Measurements from ENCODE around the gene ARHGAP24. TPM values are rescaled to one million over a fixed set of nuclear protein-coding genes. Genes with fewer than 3 reads are reported as not detected.

ARHGAP24 gene
- total and polyA plus RNA-seq, 5 experiments from 2014 or later = 4.4 to 7.3 TPM; not detected in 3

GRCh38 chr4:85760511-85760910 lies 285.6 kb downstream of the ARHGAP24 start:
- POLR2A ChIA-PET = no interaction called here
- Mint-ChIP-seq H3K27ac (no peak overlapping the region), H3K36me3 (no peaks in the 10 kb centered on the region), H3K4me3 (no peak overlapping the region), H3K9me3 (peaks cover 0 to 4% (median 0%) of the 10 kb centered on the region in 9 donors), H3K4me1 (no peaks in the 10 kb centered on the region), H3K27me3 (no peaks in the 10 kb centered on the region)
- DNase-seq (no peak), ATAC-seq (no peak)

DNA sequence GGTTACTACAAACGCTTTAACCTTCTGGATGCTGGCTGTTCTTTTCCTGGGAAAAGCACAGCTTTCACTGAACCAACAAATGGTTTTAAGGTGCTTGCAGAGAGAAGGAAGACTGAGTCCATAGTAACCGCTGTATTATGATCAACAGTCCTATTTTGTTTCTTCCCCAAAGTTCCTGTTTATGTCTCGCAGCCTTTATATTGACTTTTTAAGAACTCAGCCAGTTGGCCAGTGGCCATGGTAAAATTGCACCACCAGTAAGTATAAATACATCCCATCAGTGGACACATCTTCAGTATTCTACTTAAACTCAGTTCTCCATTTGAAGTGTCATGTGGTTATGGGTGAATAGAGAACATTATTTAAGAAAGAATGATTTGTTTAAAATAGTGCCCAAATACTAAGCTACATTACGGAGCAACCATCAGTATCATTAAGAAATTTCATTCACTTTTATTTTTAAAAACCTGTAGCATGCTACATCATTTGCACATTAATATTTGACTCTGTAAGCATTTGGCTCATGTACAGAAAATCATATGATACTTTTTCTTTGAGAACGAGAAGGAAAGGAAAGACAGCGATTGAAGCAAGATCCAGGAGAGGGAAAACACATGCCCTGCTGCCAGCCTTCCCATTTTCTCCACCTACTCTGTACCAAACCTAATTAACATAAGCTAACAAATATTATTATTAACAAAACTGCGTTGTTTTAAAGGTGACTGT lies 287.0 kb downstream of the ARHGAP24 start:
- Mint-ChIP-seq H3K4me3 (no peak overlapping the region), H3K27me3 (no peaks in the 10 kb centered on the region), H3K36me3 (no peaks in the 10 kb centered on the region), H3K27ac (no peak overlapping the region), H3K4me1 (no peaks in the 10 kb centered on the region), H3K9me3 (no peaks in the 10 kb centered on the region)
- ATAC-seq = no peak
- POLR2A ChIA-PET = no interaction called here
- no peak for DNase-seq

- no peaks in the 10 kb centered on the region for H3K4me1 Mint-ChIP-seq
- H3K27me3 Mint-ChIP-seq = no peaks in the 10 kb centered on the region
- POLR2A ChIA-PET = no interaction called here
- no peak overlapping the region for H3K27ac Mint-ChIP-seq
- DNase-seq (no peak), ATAC-seq (no peak)
- no peaks in the 10 kb centered on the region for H3K36me3 Mint-ChIP-seq
- no peak overlapping the region for H3K4me3 Mint-ChIP-seq
- H3K9me3 Mint-ChIP-seq = no peaks in the 10 kb centered on the region
Measured at GRCh38 chr4:85762529-85762871, 287.6 kb downstream of the ARHGAP24 start.

DNA sequence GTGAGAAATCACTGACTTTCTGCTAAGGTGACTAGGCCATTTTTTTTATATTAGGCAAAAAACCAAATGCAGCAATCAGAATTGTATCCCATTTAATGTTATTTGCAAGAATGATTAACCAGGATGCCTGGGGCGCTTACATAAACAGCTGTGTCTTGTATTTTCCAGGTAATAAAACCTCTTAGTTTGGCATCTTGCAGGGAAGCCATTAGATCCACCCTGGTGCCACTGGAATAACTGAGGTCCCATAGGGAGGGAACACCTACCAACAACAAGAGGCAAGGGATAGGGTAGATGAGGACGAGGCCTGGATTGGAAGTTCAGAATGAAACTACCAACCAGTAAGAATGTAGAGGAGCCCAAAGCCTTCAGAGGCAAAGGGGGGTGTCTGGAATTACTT lies 288.3 kb downstream of the ARHGAP24 start:
- H3K27me3 Mint-ChIP-seq = no peaks in the 10 kb centered on the region
- H3K4me3 Mint-ChIP-seq = no peak overlapping the region
- H3K4me1 Mint-ChIP-seq = no peaks in the 10 kb centered on the region
- no peak for ATAC-seq
- POLR2A ChIA-PET = no interaction called here
- H3K27ac Mint-ChIP-seq = no peak overlapping the region
- H3K9me3 Mint-ChIP-seq = no peaks in the 10 kb centered on the region
- no peaks in the 10 kb centered on the region for H3K36me3 Mint-ChIP-seq
- no peak for DNase-seq

GRCh38 chr4:85767649-85768048 lies 292.7 kb downstream of the ARHGAP24 start:
- no peak overlapping the region for H3K4me3 Mint-ChIP-seq
- H3K27ac Mint-ChIP-seq = no peak overlapping the region
- DNase-seq = no peak
- ATAC-seq = no peak
- POLR2A ChIA-PET = no interaction called here
- peaks cover 0 to 2% (median 0%) of the 10 kb centered on the region in 9 donors for H3K9me3 Mint-ChIP-seq
- H3K4me1 Mint-ChIP-seq = no peaks in the 10 kb centered on the region
- H3K36me3 Mint-ChIP-seq = no peaks in the 10 kb centered on the region
- no peaks in the 10 kb centered on the region for H3K27me3 Mint-ChIP-seq

DNA sequence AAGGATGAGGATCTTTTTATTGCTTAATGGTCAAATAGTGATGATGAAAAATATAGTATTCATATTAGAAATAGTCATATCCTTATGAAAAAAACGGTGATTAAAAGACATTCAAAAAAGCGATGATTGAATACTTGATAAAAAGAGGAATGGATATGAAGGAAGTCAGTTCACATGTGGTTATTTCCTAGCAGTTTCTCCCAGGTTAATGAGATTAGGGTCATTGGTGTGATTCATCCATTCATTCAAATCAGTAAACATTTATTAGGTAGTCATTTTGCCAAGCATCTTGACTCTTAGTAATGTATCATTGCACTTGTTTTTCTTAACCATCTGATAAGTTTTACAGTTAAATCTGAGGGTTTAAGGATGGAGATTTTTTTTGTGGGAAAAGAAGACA lies 294.1 kb downstream of the ARHGAP24 start:
- Mint-ChIP-seq H3K9me3 (peaks cover 0 to 5% (median 0%) of the 10 kb centered on the region in 9 donors), H3K4me3 (no peak overlapping the region), H3K27ac (no peak overlapping the region), H3K4me1 (no peaks in the 10 kb centered on the region), H3K27me3 (no peaks in the 10 kb centered on the region), H3K36me3 (no peaks in the 10 kb centered on the region)
- ATAC-seq (no peak), DNase-seq (no peak)
- POLR2A ChIA-PET = no interaction called here

- H3K36me3 Mint-ChIP-seq = no peaks in the 10 kb centered on the region
Measured at GRCh38 chr4:85772470-85772869, 297.5 kb downstream of the ARHGAP24 start.

DNA sequence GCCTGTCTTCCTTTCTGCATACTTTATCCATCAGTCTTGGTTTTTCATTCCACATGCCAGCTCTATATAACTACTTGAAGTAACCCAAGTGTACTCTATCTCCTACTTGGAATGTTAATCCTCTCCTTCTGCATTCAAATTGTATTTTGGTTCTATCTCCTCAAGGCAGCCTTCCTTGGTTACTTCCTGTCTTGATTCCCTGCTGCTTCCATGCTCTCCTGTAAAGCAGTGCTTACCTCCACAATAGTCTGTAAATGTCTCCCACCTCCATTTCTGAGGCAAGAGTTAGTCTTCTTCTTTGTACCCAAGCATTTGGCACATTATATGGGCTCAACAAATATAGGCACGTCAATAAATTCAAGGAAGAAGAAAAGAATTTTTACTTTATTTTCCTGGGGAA lies 298.4 kb downstream of the ARHGAP24 start:
- POLR2A ChIA-PET = no interaction called here
- no peak for ATAC-seq
- H3K27me3 Mint-ChIP-seq = peaks cover 0 to 4% (median 0%) of the 10 kb centered on the region in 5 donors
- no peak overlapping the region for H3K27ac Mint-ChIP-seq
- H3K9me3 Mint-ChIP-seq = peaks cover 0 to 13% (median 0%) of the 10 kb centered on the region in 9 donors
- peaks cover 0 to 3% (median 0%) of the 10 kb centered on the region in 4 donors for H3K4me1 Mint-ChIP-seq
- DNase-seq = no peak
- no peaks in the 10 kb centered on the region for H3K36me3 Mint-ChIP-seq
- H3K4me3 Mint-ChIP-seq = no peak overlapping the region

More at GRCh38 chr4:85772470-85772869, 297.5 kb downstream of the ARHGAP24 start:
- peaks cover 0 to 4% (median 0%) of the 10 kb centered on the region in 5 donors for H3K27me3 Mint-ChIP-seq
- POLR2A ChIA-PET = no interaction called here
- no peak overlapping the region for H3K4me3 Mint-ChIP-seq
- DNase-seq (no peak), ATAC-seq (no peak)
- H3K27ac Mint-ChIP-seq = no peak overlapping the region
- peaks cover 0 to 13% (median 0%) of the 10 kb centered on the region in 9 donors for H3K9me3 Mint-ChIP-seq
- H3K4me1 Mint-ChIP-seq = no peaks in the 10 kb centered on the region

- Mint-ChIP-seq H3K27me3 (peaks cover 0 to 4% (median 0%) of the 10 kb centered on the region in 5 donors), H3K36me3 (no peaks in the 10 kb centered on the region), H3K4me1 (peaks cover 0 to 6% (median 0%) of the 10 kb centered on the region in 4 donors), H3K27ac (no peak overlapping the region), H3K9me3 (peaks cover 0 to 13% (median 0%) of the 10 kb centered on the region in 9 donors), H3K4me3 (no peak overlapping the region)
- POLR2A ChIA-PET = no interaction called here
- DNase-seq (no peak), ATAC-seq (no peak)
Measured at GRCh38 chr4:85774000-85774399, 299.1 kb downstream of the ARHGAP24 start.

- DNase-seq (no peak), ATAC-seq (no peak)
- POLR2A ChIA-PET = no interaction called here
- Mint-ChIP-seq H3K27me3 (peaks cover 0 to 4% (median 0%) of the 10 kb centered on the region in 5 donors), H3K36me3 (no peaks in the 10 kb centered on the region), H3K4me1 (peaks cover 0 to 8% (median 0%) of the 10 kb centered on the region in 4 donors), H3K4me3 (no peak overlapping the region), H3K27ac (no peak overlapping the region), H3K9me3 (peaks cover 0 to 13% (median 0%) of the 10 kb centered on the region in 9 donors)
Measured at GRCh38 chr4:85774489-85774888, 299.5 kb downstream of the ARHGAP24 start.

- POLR2A ChIA-PET = no interaction called here
- peaks cover 0 to 8% (median 0%) of the 10 kb centered on the region in 4 donors for H3K4me1 Mint-ChIP-seq
Measured at GRCh38 chr4:85776096-85776495, 301.1 kb downstream of the ARHGAP24 start.

DNA sequence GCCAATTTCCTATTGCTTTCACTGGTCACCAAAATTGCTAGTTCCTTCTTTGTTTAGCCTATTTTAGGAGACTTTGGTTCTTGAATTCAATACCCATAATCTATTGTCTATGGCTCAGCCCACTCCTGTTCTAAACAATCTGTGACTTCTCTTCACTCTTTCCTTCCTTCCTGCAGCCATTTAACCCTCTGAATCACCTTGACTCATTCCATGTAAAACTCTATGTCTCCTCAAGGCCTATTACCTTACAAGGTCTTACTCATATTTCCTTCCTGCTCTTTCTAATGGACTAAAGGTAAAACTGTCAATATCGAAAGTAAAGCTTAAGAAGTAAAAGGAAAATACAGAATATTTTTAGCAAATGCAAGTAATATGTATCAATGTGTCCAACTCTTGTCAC lies 301.6 kb downstream of the ARHGAP24 start:
- Mint-ChIP-seq H3K4me3 (no peak overlapping the region), H3K27ac (no peak overlapping the region), H3K4me1 (peaks cover 0 to 8% (median 0%) of the 10 kb centered on the region in 4 donors), H3K36me3 (no peaks in the 10 kb centered on the region), H3K9me3 (peaks cover 0 to 13% (median 0%) of the 10 kb centered on the region in 9 donors), H3K27me3 (peaks cover 0 to 4% (median 0%) of the 10 kb centered on the region in 5 donors)
- ATAC-seq (no peak), DNase-seq (no peak)
- POLR2A ChIA-PET = no interaction called here

More at GRCh38 chr4:85776096-85776495, 301.1 kb downstream of the ARHGAP24 start:
- ATAC-seq (no peak), DNase-seq (no peak)
- H3K27me3 Mint-ChIP-seq = peaks cover 0 to 4% (median 0%) of the 10 kb centered on the region in 5 donors
- no peak overlapping the region for H3K4me3 Mint-ChIP-seq
- H3K9me3 Mint-ChIP-seq = peaks cover 0 to 13% (median 0%) of the 10 kb centered on the region in 9 donors
- no peak overlapping the region for H3K27ac Mint-ChIP-seq
- no peaks in the 10 kb centered on the region for H3K36me3 Mint-ChIP-seq

DNA sequence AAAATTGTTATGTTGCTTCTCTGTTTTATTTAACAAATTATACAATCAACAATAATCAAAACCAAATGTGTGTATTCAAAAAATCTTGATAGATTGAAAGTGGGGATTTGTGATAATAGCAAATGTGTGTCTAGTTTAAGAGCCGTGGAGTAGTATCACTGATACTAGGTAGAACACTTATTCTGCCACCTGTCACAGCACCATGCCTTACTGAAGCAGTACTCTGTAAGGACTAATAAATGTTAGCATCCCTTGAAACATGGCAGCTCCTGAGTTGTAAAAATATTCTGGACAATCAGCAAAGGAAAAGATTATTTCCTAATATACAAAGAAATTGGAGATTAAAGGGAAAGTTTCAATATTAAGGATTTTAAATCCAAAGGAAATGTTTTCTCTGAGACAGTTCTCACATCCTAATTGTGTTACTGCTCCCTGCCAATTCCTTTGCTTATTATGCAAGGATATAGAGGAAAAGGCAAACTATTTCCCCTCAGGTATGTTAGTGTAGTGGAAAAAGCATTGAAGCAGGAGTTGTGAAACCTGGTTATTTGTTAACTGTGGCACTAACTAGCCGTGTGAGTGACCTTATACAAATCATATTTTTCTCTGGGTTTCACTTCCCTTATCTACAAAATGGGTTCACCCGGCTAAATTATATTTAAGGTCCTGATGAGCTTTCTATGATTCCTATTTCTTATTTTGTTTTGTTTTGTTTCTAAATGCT lies 303.1 kb downstream of the ARHGAP24 start:
- Mint-ChIP-seq H3K9me3 (peaks cover 0 to 13% (median 0%) of the 10 kb centered on the region in 9 donors), H3K27me3 (peaks cover 0 to 4% (median 0%) of the 10 kb centered on the region in 5 donors), H3K4me3 (peak overlapping the region in 2 of 10 donors; percentile 52 to 82), H3K4me1 (peaks cover 0 to 8% (median 0%) of the 10 kb centered on the region in 4 donors), H3K27ac (peak overlapping the region in 3 of 10 donors; percentile 20 to 74 (median 41)), H3K36me3 (no peaks in the 10 kb centered on the region)
- DNase-seq = no peak
- POLR2A ChIA-PET = no interaction called here
- ATAC-seq = no peak
